Adrenal gland (tissue), 12 donors: Measurements from ENCODE around the gene HCFC1. TPM values are rescaled to one million over a fixed set of nuclear protein-coding genes. Genes with fewer than 3 reads are reported as not detected.

Experiments
- DNase-seq, 7 donors: peaks; one replicate each; pipeline ENCODE4 v3.0.0-alpha.2; 2019 to 2020
- H3K27ac ChIP-seq, 5 donors: fragments of 200-600 bp; sonication (generic) in 4 of 5; 1 replicate in 3 of 5; 2 replicates in 2 of 5; pipeline versions ENCODE4 v1.5.1 to v1.8.0; 2016 to 2020; ENCODE audit warnings: mild to moderate bottlenecking in 1 of 5
- H3K27me3 ChIP-seq: fragments of 200-600 bp; 2 replicates; pipeline ENCODE4 v1.8.0; 2021
- H3K36me3 ChIP-seq, 2 donors: fragments of 200-600 bp; replicated peaks in 1 of 2; 1 replicate in 1 of 2; 2 replicates in 1 of 2; pipeline versions ENCODE4 v1.5.1 to v1.8.0; 2018 to 2022
- H3K4me1 ChIP-seq, 2 donors: fragments of 200-600 bp; replicated peaks in 1 of 2; 1 replicate in 1 of 2; 2 replicates in 1 of 2; pipeline versions ENCODE4 v1.5.1 to v1.8.0; 2018 to 2021
- H3K4me3 ChIP-seq, 4 donors: fragments of 200-600 bp; sonication (generic) in 3 of 4; one replicate each; pipeline ENCODE4 v1.5.1; 2016 to 2018
- H3K9me3 ChIP-seq, 3 donors: fragments of 200-600 bp; sonication (generic) in 1 of 3; replicated peaks in 1 of 3; 1 replicate in 2 of 3; 2 replicates in 1 of 3; pipeline versions ENCODE4 v1.5.1 to v1.8.0; 2016 to 2021
- POLR2A ChIP-seq, 2 donors: fragments of 450-650 bp; IDR thresholded peaks; one replicate each; pipeline ENCODE4 v1.6.1; 2017; ENCODE audit warnings: antibody characterized with exemption in 2 of 2, mild to moderate bottlenecking in 2 of 2, moderate library complexity in 1 of 2
- WGBS, 4 donors: extraction: QIAGEN DNeasy Blood & Tissue Kit in 2 of 4; methylation state at CpG; one replicate each; pipeline versions ENCODE4 v1.1.5 to v1.1.7; 2013 to 2017; 5-methylcytosine and 5-hydroxymethylcytosine counted together
- intact Hi-C, 2 donors: fragments of 100-400 bp; cut with DNase I; formaldehyde crosslinking; loops; one replicate each; pipeline versions ENCODE4 v1.14.1 to v1.15.0; 2022 to 2023
- polyA plus RNA-seq, 3 donors: library from polyadenylated mRNA; stranded (reverse); fragments of 200-250 nt in 2 of 3; fragments of 350-450 nt in 1 of 3; fragmentation: Illumina TruSeq in 1 of 3; extraction: RNeasy Lipid Tissue Mini Kit (QIAGEN cat#74804) in 1 of 3; gene quantifications; one replicate each; pipeline ENCODE4 v1.2.3, GENCODE V29; 2013 to 2014
- total RNA-seq, 9 donors: library from RNA; depleted of rRNA in 4 of 9; stranded (reverse); fragments of >200 nt in 4 of 9; fragments of 120-200 nt in 1 of 9; fragmentation: NEBNext Ultra II Directional in 1 of 9; extraction: Animal tissue kit (Norgen Biotek cat#: 25700) in 1 of 9; gene quantifications; one replicate each; pipeline versions ENCODE4 v1.1.0 to v1.2.4, GENCODE V29; 2013 to 2023
- TF ChIP-seq, protein P1 (sequence below), 6 experiments: fragments of 450-650 bp in 4 of 6; fragments of 200-600 bp in 2 of 6; sonication (generic) in 1 of 6; IDR thresholded peaks; 1 replicate in 5 of 6; 2 replicates in 1 of 6; pipeline versions ENCODE4 v1.5.1 to v1.8.0; 2016 to 2021; ENCODE audit warnings: antibody characterized with exemption in 6 of 6, mild to moderate bottlenecking in 2 of 6, moderate library complexity in 1 of 6
- donor health status: healthy with polysubstance abuse.
- donor health status: Bipolar disorder and iron deficiency.
- donor health status: DM: yes; HTN: yes; CAD: no.
- donor health status: DM: no; HTN: no; CAD: no.
- donor health status: DM: no; HTN: no; CAD: no.
- donor health status: DM: yes; HTN: yes; CAD: no.

Gene HCFC1
- total and polyA plus RNA-seq, 12 donors, result 9.2 to 77.1 (median 54.0) TPM

DNA sequence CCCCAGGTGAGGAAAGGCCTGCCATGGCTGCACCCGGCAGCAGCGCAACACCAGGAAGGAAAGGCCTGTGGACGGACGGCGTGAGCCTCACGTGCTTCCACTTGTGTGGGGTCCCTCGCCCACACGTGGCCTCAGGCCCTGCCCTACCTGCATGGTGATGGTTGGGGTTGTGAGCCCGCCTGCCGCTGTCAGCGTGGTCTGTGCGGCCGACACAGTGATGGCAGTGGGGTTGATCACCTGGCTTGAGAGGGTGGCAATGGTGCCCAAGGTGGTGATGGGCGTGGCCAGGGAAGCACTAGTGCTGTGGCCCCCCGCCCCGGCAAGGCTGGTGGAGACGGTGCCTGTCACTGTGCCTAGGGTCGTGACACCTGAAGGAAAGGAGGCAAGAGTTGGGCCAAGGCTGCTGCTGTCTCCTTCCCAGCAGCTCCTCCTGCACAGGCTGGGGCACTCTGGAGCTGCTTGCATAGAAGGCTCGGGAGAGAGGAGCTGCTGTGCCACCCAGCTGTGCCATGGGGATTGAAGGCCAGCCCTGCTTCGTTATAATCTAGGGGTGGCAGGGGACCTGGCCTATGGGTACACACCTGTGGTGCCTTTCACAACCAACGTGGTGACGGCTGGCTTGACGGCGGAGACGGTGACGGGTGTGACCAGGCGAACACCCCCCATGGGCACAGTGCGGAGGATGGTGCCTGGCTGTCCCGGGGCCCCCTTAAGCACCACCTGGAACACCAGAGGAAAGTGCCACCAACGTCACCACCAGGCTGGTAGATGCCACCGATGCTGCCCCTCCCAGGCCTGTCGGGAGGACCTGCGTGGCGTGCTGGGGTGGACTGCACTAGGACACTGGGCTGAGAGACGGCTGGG lies 15.3 kb downstream of the HCFC1 start:
- Histone ChIP-seq H3K4me1 (peaks cover 0 to 4% of the 10 kb centered on the region in 2 donors), H3K4me3 (no peak overlapping the region), H3K36me3 (peaks cover 0 to 97% of the 10 kb centered on the region in 2 donors), H3K27me3 (no peaks in the 10 kb centered on the region), H3K27ac (no peak overlapping the region), H3K9me3 (no peaks in the 10 kb centered on the region)
- no peak for TF ChIP-seq POLR2A (IDR thresholded peaks at IDR 0.05)
- TF ChIP-seq, protein P1, sequence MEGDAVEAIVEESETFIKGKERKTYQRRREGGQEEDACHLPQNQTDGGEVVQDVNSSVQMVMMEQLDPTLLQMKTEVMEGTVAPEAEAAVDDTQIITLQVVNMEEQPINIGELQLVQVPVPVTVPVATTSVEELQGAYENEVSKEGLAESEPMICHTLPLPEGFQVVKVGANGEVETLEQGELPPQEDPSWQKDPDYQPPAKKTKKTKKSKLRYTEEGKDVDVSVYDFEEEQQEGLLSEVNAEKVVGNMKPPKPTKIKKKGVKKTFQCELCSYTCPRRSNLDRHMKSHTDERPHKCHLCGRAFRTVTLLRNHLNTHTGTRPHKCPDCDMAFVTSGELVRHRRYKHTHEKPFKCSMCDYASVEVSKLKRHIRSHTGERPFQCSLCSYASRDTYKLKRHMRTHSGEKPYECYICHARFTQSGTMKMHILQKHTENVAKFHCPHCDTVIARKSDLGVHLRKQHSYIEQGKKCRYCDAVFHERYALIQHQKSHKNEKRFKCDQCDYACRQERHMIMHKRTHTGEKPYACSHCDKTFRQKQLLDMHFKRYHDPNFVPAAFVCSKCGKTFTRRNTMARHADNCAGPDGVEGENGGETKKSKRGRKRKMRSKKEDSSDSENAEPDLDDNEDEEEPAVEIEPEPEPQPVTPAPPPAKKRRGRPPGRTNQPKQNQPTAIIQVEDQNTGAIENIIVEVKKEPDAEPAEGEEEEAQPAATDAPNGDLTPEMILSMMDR (IDR thresholded peaks at IDR 0.05), result no peak
- no peak for DNase-seq
- intact Hi-C loops, result loop anchor here (5.0 kb wide), 2 partner anchors 189 to 194 kb away; partner anchors contain the start of gene PLXNB3 (in 1 of the 2)
- 88 to 93% (median 89%) methylated on average over 10 to 35 of the region's 35 CpGs for WGBS, 4 donors

DNA sequence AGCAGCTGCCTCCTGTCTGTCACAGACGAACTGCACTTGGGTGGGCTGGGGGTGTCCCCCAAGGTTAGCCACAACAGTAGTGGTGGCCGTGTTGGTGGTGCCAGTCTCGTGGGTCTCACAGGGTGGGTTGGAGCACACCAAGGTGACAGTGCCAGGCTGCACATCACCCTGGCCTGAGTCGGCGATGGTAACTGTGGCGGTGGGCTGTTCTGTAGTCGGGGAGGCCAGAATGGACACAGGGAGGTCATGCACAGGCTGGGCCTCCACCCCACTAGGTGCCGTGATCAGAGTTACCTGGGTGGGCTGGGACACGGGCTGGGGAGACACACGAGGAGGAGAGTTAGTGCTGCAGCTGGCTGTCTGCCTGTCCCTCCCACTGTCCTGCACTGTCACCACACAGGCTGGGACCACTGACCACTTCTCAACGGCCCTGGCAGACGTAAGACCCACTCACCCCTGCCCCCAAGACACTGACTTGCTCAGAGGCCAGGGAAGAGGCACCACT lies 16.3 kb downstream of the HCFC1 start:
- H3K4me1 ChIP-seq, result peaks cover 0 to 4% of the 10 kb centered on the region in 2 donors
- H3K27me3 ChIP-seq, result no peaks in the 10 kb centered on the region
- H3K9me3 ChIP-seq, result no peaks in the 10 kb centered on the region
- H3K4me3 ChIP-seq, result no peak overlapping the region
- 81 to 86% (median 82%) methylated on average over 7 to 12 of the region's 12 CpGs; no CpG with 5 or more reads in 1 of the 4 donors for WGBS, 4 donors
- TF ChIP-seq POLR2A (IDR thresholded peaks at IDR 0.05), result no peak
- TF ChIP-seq, protein P1 (IDR thresholded peaks at IDR 0.05), result no peak
- intact Hi-C loops, result loop anchor here (5.0 kb wide), 2 partner anchors 188 to 193 kb away; partner anchors contain the start of gene PLXNB3 (in 1 of the 2)
- H3K36me3 ChIP-seq, result peaks cover 0 to 97% of the 10 kb centered on the region in 2 donors
- H3K27ac ChIP-seq, result no peak overlapping the region
- no peak for DNase-seq

DNA sequence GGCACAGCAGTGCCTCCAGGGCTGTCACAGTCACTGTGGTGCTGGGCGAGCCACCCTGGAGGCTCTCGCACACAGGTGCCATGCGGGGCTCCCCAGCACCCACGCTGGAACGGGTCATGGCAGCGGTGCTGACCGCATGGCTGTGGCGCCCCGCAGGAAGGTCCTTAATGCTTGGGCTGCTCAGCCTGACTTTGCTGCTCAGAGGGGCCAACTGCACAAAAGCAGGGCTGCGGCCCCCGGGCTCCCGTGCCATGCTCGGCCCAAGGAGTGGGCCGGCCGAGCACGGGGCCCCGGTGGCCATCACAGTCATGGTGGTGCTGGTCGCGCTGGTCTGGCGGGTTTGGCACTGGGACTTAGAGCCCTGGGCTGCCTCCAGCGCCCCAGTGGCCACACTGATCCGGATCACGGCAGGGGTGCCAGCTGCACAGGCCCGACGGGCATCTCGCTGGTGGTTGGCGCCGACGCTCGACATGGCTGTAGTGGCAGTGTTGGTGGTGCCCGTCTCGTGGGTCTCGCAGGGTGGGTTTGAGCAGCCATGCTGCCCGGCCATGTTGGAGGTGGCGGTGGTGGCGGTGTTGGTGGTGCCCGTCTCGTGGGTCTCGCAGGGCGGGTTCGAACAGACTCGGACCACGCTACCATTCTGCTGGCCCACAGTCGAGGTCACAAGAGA lies 16.9 kb downstream of the HCFC1 start:
- Histone ChIP-seq H3K27ac (no peak overlapping the region), H3K27me3 (no peaks in the 10 kb centered on the region), H3K36me3 (peaks cover 0 to 97% of the 10 kb centered on the region in 2 donors), H3K9me3 (no peaks in the 10 kb centered on the region), H3K4me1 (peaks cover 0 to 4% of the 10 kb centered on the region in 2 donors), H3K4me3 (no peak overlapping the region)
- DNase-seq, result no peak
- WGBS, 4 donors, result 91 to 96% (median 95%) methylated on average over 18 to 44 of the region's 44 CpGs
- intact Hi-C loops, result loop anchor here (5.0 kb wide), 2 partner anchors 187 to 192 kb away; partner anchors contain the start of gene PLXNB3 (in 1 of the 2)
- TF ChIP-seq POLR2A (IDR thresholded peaks at IDR 0.05), result no peak
- TF ChIP-seq, protein P1 (IDR thresholded peaks at IDR 0.05), result no peak
